Left lung (tissue), 10 donors: ENCODE data around the gene PALLD. TPM values are rescaled to one million over a fixed set of nuclear protein-coding genes. Genes with fewer than 3 reads are reported as not detected.

Experiments used
- ATAC-seq: fragments of 200-7000 bp; cut with Tn5 transposase; one replicate; pipeline ENCODE4 v1.9.1; 2020; ENCODE audit warnings: moderate library complexity
- DNase-seq, 4 donors: peaks; one replicate each; pipeline ENCODE4 v3.0.0-alpha.2; 2013 to 2020
- H3K27ac ChIP-seq, 2 donors: fragments of 200-600 bp; sonication (generic) in 1 of 2; one replicate each; pipeline versions ENCODE4 v1.5.0 to v1.8.0; 2020 to 2021
- H3K27me3 ChIP-seq, 2 donors: fragments of 200-600 bp; sonication (generic) in 1 of 2; one replicate each; pipeline versions ENCODE4 v1.5.0 to v1.8.0; 2020 to 2021
- H3K36me3 ChIP-seq, 2 donors: fragments of 200-600 bp; sonication (generic) in 1 of 2; one replicate each; pipeline versions ENCODE4 v1.5.0 to v1.8.0; 2020 to 2021
- H3K4me1 ChIP-seq, 2 donors: fragments of 200-600 bp; one replicate each; pipeline ENCODE4 v1.8.0; 2021
- H3K4me3 ChIP-seq, 2 donors: fragments of 200-600 bp; sonication (generic) in 1 of 2; one replicate each; pipeline versions ENCODE4 v1.5.0 to v1.8.0; 2020 to 2021; ENCODE audit warnings: mild to moderate bottlenecking in 1 of 2
- H3K9me3 ChIP-seq, 2 donors: fragments of 200-600 bp; sonication (generic) in 1 of 2; one replicate each; pipeline versions ENCODE4 v1.5.0 to v1.8.0; 2020 to 2021
- CTCF ChIP-seq, 2 donors: fragments of 200-600 bp; sonication (generic) in 1 of 2; IDR thresholded peaks; one replicate each; pipeline versions ENCODE4 v1.5.0 to v1.8.0; 2021; ENCODE audit warnings: antibody characterized with exemption in 2 of 2
- intact Hi-C, 2 donors: fragments of 100-400 bp; cut with DNase I; formaldehyde crosslinking; loops; one replicate each; pipeline versions ENCODE4 v1.11.2 to v1.14.2; 2022
- polyA plus RNA-seq, 6 donors: library from polyadenylated mRNA; unstranded; fragments of 120-200 nt; gene quantifications; one replicate each; pipeline ENCODE4 v1.2.1, GENCODE V29; 2013; ENCODE audit not compliant: insufficient read length in 6 of 6
- total RNA-seq, 2 donors: library from RNA; stranded (reverse); fragmentation: NEBNext Ultra II Directional; extraction: Animal tissue kit (Norgen Biotek cat#: 25700); gene quantifications; one replicate each; pipeline ENCODE4 v1.2.1, GENCODE V29; 2021
- donor health status: DM: no; HTN: yes; CAD: no.
- donor health status: DM: no; HTN: no; CAD: no.

PALLD gene
- total and polyA plus RNA-seq, 8 donors, result 67.5 to 194 (median 80.4) TPM

GRCh38 chr4:168853770-168854169, 356.9 kb downstream of the PALLD start:
- Histone ChIP-seq H3K36me3 (no peaks in the 10 kb centered on the region), H3K9me3 (no peaks in the 10 kb centered on the region), H3K4me3 (no peak overlapping the region), H3K4me1 (peaks cover 5 to 27% of the 10 kb centered on the region in 2 donors), H3K27ac (no peak overlapping the region), H3K27me3 (no peaks in the 10 kb centered on the region)
- TF ChIP-seq CTCF (IDR thresholded peaks at IDR 0.05), result no peak
- ATAC-seq (peak; percentile 32), DNase-seq (no peak)
- intact Hi-C loops, result no loop called here

- H3K27me3 ChIP-seq, result no peaks in the 10 kb centered on the region
- no peaks in the 10 kb centered on the region for H3K36me3 ChIP-seq
- no peaks in the 10 kb centered on the region for H3K9me3 ChIP-seq
- peak overlapping the region in 1 of 2 donors; percentile 36 for H3K27ac ChIP-seq
- peaks cover 9 to 21% of the 10 kb centered on the region in 2 donors for H3K4me1 ChIP-seq
- intact Hi-C loops, result no loop called here
- ATAC-seq, result peak; percentile 14
- no peak for DNase-seq
- no peak overlapping the region for H3K4me3 ChIP-seq
- TF ChIP-seq CTCF (IDR thresholded peaks at IDR 0.05), result no peak
Measured at GRCh38 chr4:168854350-168854921, 357.6 kb downstream of the PALLD start.

- no peak for TF ChIP-seq CTCF (IDR thresholded peaks at IDR 0.05)
- DNase-seq (no peak), ATAC-seq (no peak)
- Histone ChIP-seq H3K36me3 (no peaks in the 10 kb centered on the region), H3K4me3 (no peak overlapping the region), H3K27me3 (no peaks in the 10 kb centered on the region), H3K9me3 (no peaks in the 10 kb centered on the region), H3K4me1 (peaks cover 14 to 16% of the 10 kb centered on the region in 2 donors), H3K27ac (no peak overlapping the region)
- intact Hi-C loops, result no loop called here
Measured at GRCh38 chr4:168856312-168856711, 359.5 kb downstream of the PALLD start.

GRCh38 chr4:168857009-168857408, 360.2 kb downstream of the PALLD start:
- Histone ChIP-seq H3K27ac (peak overlapping the region in 1 of 2 donors; percentile 34), H3K27me3 (no peaks in the 10 kb centered on the region), H3K9me3 (no peaks in the 10 kb centered on the region), H3K4me1 (peaks cover 14 to 16% of the 10 kb centered on the region in 2 donors), H3K4me3 (no peak overlapping the region), H3K36me3 (no peaks in the 10 kb centered on the region)
- intact Hi-C loops, result no loop called here
- ATAC-seq (no peak), DNase-seq (no peak)
- no peak for TF ChIP-seq CTCF (IDR thresholded peaks at IDR 0.05)

- Histone ChIP-seq H3K36me3 (no peaks in the 10 kb centered on the region), H3K27me3 (no peaks in the 10 kb centered on the region), H3K27ac (peak overlapping the region in 1 of 2 donors; percentile 34), H3K9me3 (no peaks in the 10 kb centered on the region), H3K4me1 (peaks cover 14 to 16% of the 10 kb centered on the region in 2 donors), H3K4me3 (no peak overlapping the region)
- intact Hi-C loops, result no loop called here
- TF ChIP-seq CTCF (IDR thresholded peaks at IDR 0.05), result no peak
- DNase-seq (peak in 2 of 4 donors; percentile 67 to 79), ATAC-seq (no peak)
Measured at GRCh38 chr4:168857546-168858314, 360.9 kb downstream of the PALLD start.
